HG02973 (cell line): ENCODE results near the gene CFB.
"Not testable (repeated sequence)": the region's sequence is repeated elsewhere in the genome, so short reads cannot be mapped to it uniquely, and the experiment has no call there.

Source experiments
- ATAC-seq: cut with Tn5 transposase; IDR thresholded peaks from one replicate; pipeline ENCODE4 v1.9.1; 2021; ENCODE audit warnings: moderate library complexity; ENCODE audit not compliant: unreplicated experiment

CFB gene

GRCh38 chr6:31945507-31946369 lies at the start of gene CFB:
CFB (plus strand) TSS chr6:31946095; CDS start chr6:31946222, 127 bp downstream.
- no peak for ATAC-seq

GRCh38 chr6:31896493-31896855 lies 49.4 kb upstream of the CFB start:
- no peak for ATAC-seq

- ATAC-seq = no peak
Measured at GRCh38 chr6:31896856-31897611, 48.9 kb upstream of the CFB start.

GRCh38 chr6:31897612-31898382 lies 48.1 kb upstream of the CFB start, which contains the start of gene EHMT2:
EHMT2 (minus strand) TSS chr6:31897698; CDS start chr6:31897677, 21 bp downstream.
- no peak for ATAC-seq

GRCh38 chr6:31898383-31899011 lies 47.4 kb upstream of the CFB start:
- no peak for ATAC-seq

- ATAC-seq = no peak
Measured at GRCh38 chr6:31899215-31899614, 46.7 kb upstream of the CFB start.

GRCh38 chr6:31899882-31900722 lies 45.8 kb upstream of the CFB start:
- no peak for ATAC-seq

- no peak for ATAC-seq
Measured at GRCh38 chr6:31900917-31901414, 44.9 kb upstream of the CFB start.

GRCh38 chr6:31901415-31901952 lies 44.4 kb upstream of the CFB start:
- no peak for ATAC-seq

GRCh38 chr6:31901953-31902643 lies 43.8 kb upstream of the CFB start, which contains the start of gene ZBTB12:
ZBTB12 (minus strand) TSS chr6:31902086; CDS start chr6:31901305, 781 bp downstream.
- peak; percentile 38 for ATAC-seq

- no peak for ATAC-seq
Measured at GRCh38 chr6:31903957-31904356, 41.9 kb upstream of the CFB start.

GRCh38 chr6:31905041-31905440 lies 40.9 kb upstream of the CFB start:
- ATAC-seq = no peak

GRCh38 chr6:31906122-31906521 lies 39.8 kb upstream of the CFB start:
- no peak for ATAC-seq

GRCh38 chr6:31906727-31907126 lies 39.2 kb upstream of the CFB start:
- not testable (repeated sequence) for ATAC-seq

- ATAC-seq = no peak
Measured at GRCh38 chr6:31907158-31907813, 38.6 kb upstream of the CFB start.

- ATAC-seq = not testable (repeated sequence)
Measured at GRCh38 chr6:31908255-31908654, 37.6 kb upstream of the CFB start.

GRCh38 chr6:31908791-31909190 lies 37.1 kb upstream of the CFB start:
- ATAC-seq = peak; percentile 73

GRCh38 chr6:31909298-31909697 lies 36.6 kb upstream of the CFB start:
- ATAC-seq = not testable (repeated sequence)
